ENCODE results near the gene SAMD4B.

DNA sequence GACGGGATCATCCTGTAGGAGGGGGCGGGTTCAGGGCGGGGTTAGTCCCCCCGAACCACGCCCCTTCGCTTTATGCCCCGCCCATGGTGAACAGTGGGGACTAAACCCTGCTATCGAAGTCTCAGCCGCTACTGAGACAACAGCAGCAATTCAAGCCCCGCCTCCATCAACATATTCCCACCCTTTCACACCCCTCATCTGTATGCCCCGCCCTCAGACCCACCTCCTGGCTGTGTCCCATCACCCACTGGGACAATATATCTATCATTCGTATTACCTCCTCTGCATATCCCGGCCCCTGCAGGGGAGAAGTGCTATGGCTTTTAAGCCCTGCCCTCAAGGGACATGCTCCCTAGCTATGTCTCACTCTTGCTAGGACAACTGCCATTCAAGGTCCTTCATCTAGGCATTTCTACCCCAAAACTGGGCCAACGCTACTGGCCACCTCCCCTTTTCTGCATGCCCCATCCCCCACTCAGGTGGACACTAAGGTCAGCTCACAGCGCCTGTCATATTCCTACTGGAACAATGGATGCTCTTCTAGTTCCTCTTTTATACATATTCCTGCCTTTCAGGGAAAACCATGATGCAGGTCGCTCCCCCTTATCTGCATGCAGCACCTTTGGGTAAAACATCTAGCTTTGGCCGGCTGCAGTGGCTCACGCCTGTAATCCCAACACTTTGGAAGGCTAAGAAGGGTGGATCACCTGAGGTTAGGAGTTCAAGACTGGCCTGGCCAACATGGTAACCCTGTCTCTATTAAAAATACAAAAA is 33.5 kb upstream of the SAMD4B start:
- TF ChIP-seq, protein P1, sequence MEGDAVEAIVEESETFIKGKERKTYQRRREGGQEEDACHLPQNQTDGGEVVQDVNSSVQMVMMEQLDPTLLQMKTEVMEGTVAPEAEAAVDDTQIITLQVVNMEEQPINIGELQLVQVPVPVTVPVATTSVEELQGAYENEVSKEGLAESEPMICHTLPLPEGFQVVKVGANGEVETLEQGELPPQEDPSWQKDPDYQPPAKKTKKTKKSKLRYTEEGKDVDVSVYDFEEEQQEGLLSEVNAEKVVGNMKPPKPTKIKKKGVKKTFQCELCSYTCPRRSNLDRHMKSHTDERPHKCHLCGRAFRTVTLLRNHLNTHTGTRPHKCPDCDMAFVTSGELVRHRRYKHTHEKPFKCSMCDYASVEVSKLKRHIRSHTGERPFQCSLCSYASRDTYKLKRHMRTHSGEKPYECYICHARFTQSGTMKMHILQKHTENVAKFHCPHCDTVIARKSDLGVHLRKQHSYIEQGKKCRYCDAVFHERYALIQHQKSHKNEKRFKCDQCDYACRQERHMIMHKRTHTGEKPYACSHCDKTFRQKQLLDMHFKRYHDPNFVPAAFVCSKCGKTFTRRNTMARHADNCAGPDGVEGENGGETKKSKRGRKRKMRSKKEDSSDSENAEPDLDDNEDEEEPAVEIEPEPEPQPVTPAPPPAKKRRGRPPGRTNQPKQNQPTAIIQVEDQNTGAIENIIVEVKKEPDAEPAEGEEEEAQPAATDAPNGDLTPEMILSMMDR (IDR thresholded peaks at IDR 0.05): no peak
- no peak for TF ChIP-seq POLR2A (IDR thresholded peaks at IDR 0.05)

Measured in prostate gland (tissue), 2 donors.